ENCODE results near the gene NYNRIN.
"Not testable (repeated sequence)": the region's sequence is repeated elsewhere in the genome, so short reads cannot be mapped to it uniquely, and the experiment has no call there.

Gene NYNRIN

GRCh38 chr14:24369907-24370687, 28.7 kb upstream of the NYNRIN start:
- no peak for DNase-seq (ENCODE audit: low read depth in 2 of 3, low spot score in 2 of 3)

GRCh38 chr14:24370748-24371147, 28.1 kb upstream of the NYNRIN start:
- no peak for DNase-seq (ENCODE audit: low read depth in 2 of 3, low spot score in 2 of 3)

GRCh38 chr14:24371605-24372004, 27.2 kb upstream of the NYNRIN start:
- DNase-seq (ENCODE audit: low read depth in 2 of 3, low spot score in 2 of 3) = not testable (repeated sequence)

GRCh38 chr14:24372701-24373416, 25.9 kb upstream of the NYNRIN start:
- DNase-seq (ENCODE audit: low read depth in 2 of 3, low spot score in 2 of 3) = no peak

- no peak for DNase-seq (ENCODE audit: low read depth in 2 of 3, low spot score in 2 of 3)
Observed at GRCh38 chr14:24376448-24377070, 22.2 kb upstream of the NYNRIN start.

GRCh38 chr14:24377126-24377525, 21.7 kb upstream of the NYNRIN start:
- no peak for DNase-seq (ENCODE audit: low read depth in 2 of 3, low spot score in 2 of 3)

- DNase-seq (ENCODE audit: low read depth in 2 of 3, low spot score in 2 of 3) = no peak
Observed at GRCh38 chr14:24377657-24378056, 21.1 kb upstream of the NYNRIN start.

GRCh38 chr14:24378327-24378726, 20.5 kb upstream of the NYNRIN start:
- DNase-seq (ENCODE audit: low read depth in 2 of 3, low spot score in 2 of 3) = no peak

GRCh38 chr14:24378981-24379906, 19.6 kb upstream of the NYNRIN start:
- DNase-seq (ENCODE audit: low read depth in 2 of 3, low spot score in 2 of 3) = no peak

- DNase-seq (ENCODE audit: low read depth in 2 of 3, low spot score in 2 of 3) = no peak
Observed at GRCh38 chr14:24379907-24380730, 18.7 kb upstream of the NYNRIN start.

- no peak for DNase-seq (ENCODE audit: low read depth in 2 of 3, low spot score in 2 of 3)
Observed at GRCh38 chr14:24381363-24382063, 17.3 kb upstream of the NYNRIN start.

- no peak for DNase-seq (ENCODE audit: low read depth in 2 of 3, low spot score in 2 of 3)
Observed at GRCh38 chr14:24382064-24382371, 16.8 kb upstream of the NYNRIN start.

- no peak for DNase-seq (ENCODE audit: low read depth in 2 of 3, low spot score in 2 of 3)
Observed at GRCh38 chr14:24384169-24384568, 14.6 kb upstream of the NYNRIN start.

- no peak for DNase-seq (ENCODE audit: low read depth in 2 of 3, low spot score in 2 of 3)
Observed at GRCh38 chr14:24385524-24385923, 13.3 kb upstream of the NYNRIN start.

GRCh38 chr14:24387009-24387345, 11.8 kb upstream of the NYNRIN start:
- no peak for DNase-seq (ENCODE audit: low read depth in 2 of 3, low spot score in 2 of 3)

GRCh38 chr14:24387579-24387978, 11.2 kb upstream of the NYNRIN start:
- not testable (repeated sequence) for DNase-seq (ENCODE audit: low read depth in 2 of 3, low spot score in 2 of 3)

- DNase-seq (ENCODE audit: low read depth in 2 of 3, low spot score in 2 of 3) = no peak
Observed at GRCh38 chr14:24388474-24389179, 10.2 kb upstream of the NYNRIN start.

GRCh38 chr14:24389226-24389848, 9.5 kb upstream of the NYNRIN start:
- DNase-seq (ENCODE audit: low read depth in 2 of 3, low spot score in 2 of 3) = no peak

Data from activated CD8-positive, alpha-beta memory T cell treated with anti-CD3 and anti-CD28 coated beads for 48 hours (primary cell).